Liver (tissue), 9 donors: ENCODE results near the gene BSDC1. TPM values are rescaled to one million over a fixed set of nuclear protein-coding genes. Genes with fewer than 3 reads are reported as not detected.

Experiments used
- DNase-seq: peaks from one replicate; pipeline ENCODE4 v3.0.0-alpha.2; 2017; ENCODE audit warnings: low spot score
- H3K27ac ChIP-seq, 2 donors: one replicate each; pipeline ENCODE4 v1.7.0; 2013; ENCODE audit warnings: inconsistent platforms in 2 of 2, low read length in 2 of 2, control low read depth in 1 of 2, low read depth in 1 of 2, mild to moderate bottlenecking in 1 of 2
- H3K27me3 ChIP-seq, 4 donors: one replicate each; pipeline versions ENCODE4 v1.6.1 to v1.7.0; 2013; ENCODE audit warnings: low read length in 3 of 4, inconsistent platforms in 1 of 4, mild to moderate bottlenecking in 1 of 4, moderate library complexity in 1 of 4; ENCODE audit not compliant: control insufficient read depth in 4 of 4, insufficient read depth in 4 of 4
- H3K36me3 ChIP-seq, 4 donors: one replicate each; pipeline versions ENCODE4 v1.6.1 to v1.7.0; 2013; ENCODE audit warnings: low read length in 3 of 4, mild to moderate bottlenecking in 3 of 4, low read depth in 1 of 4, moderate library complexity in 1 of 4; ENCODE audit not compliant: control insufficient read depth in 4 of 4, insufficient read depth in 3 of 4
- H3K4me1 ChIP-seq, 4 donors: one replicate each; pipeline versions ENCODE4 v1.6.1 to v1.7.0; 2013; ENCODE audit warnings: low read length in 3 of 4, mild to moderate bottlenecking in 3 of 4, moderate library complexity in 1 of 4; ENCODE audit not compliant: control insufficient read depth in 4 of 4, insufficient read depth in 4 of 4
- H3K4me3 ChIP-seq, 3 donors: one replicate each; pipeline versions ENCODE4 v1.6.1 to v1.7.0; 2013; ENCODE audit warnings: low read length in 3 of 3, control low read depth in 1 of 3, low read depth in 1 of 3, mild to moderate bottlenecking in 1 of 3
- H3K9ac ChIP-seq, 2 donors: one replicate each; pipeline ENCODE4 v1.7.0; 2013; ENCODE audit warnings: low read length in 2 of 2, mild to moderate bottlenecking in 2 of 2, moderate library complexity in 2 of 2, control low read depth in 1 of 2, low read depth in 1 of 2
- H3K9me3 ChIP-seq, 4 donors: one replicate each; pipeline versions ENCODE4 v1.6.1 to v1.7.0; 2013; ENCODE audit warnings: low read length in 3 of 4; ENCODE audit not compliant: control insufficient read depth in 4 of 4
- ATF3 ChIP-seq: IDR thresholded peaks from 2 replicates; pipeline ENCODE4 v1.6.1; 2016; ENCODE audit warnings: antibody characterized with exemption
- CTCF ChIP-seq: fragments of 150-350 bp; IDR thresholded peaks from 2 replicates; pipeline ENCODE4 v1.5.1; 2017; ENCODE audit warnings: improper control_type of control experiment, low read depth, low read length; ENCODE audit not compliant: missing input control
- EGR1 ChIP-seq, 2 donors: IDR thresholded peaks; 2 replicates each; pipeline ENCODE4 v1.6.1; 2016 to 2018; ENCODE audit warnings: antibody characterized with exemption in 2 of 2, low read depth in 2 of 2
- FOXA1 ChIP-seq: IDR thresholded peaks from 2 replicates; pipeline ENCODE4 v1.6.1; 2016; ENCODE audit warnings: antibody characterized with exemption
- FOXA2 ChIP-seq: IDR thresholded peaks from 2 replicates; pipeline ENCODE4 v1.6.1; 2016; ENCODE audit warnings: antibody characterized with exemption
- GABPA ChIP-seq, 2 donors: IDR thresholded peaks in 1 of 2; conservative IDR thresholded peaks in 1 of 2; 2 replicates each; pipeline ENCODE4 v1.6.1; 2016; ENCODE audit warnings: antibody characterized with exemption in 2 of 2, mild to moderate bottlenecking in 1 of 2, moderate library complexity in 1 of 2
- HNF4A ChIP-seq, 2 donors: conservative IDR thresholded peaks; 2 replicates each; pipeline ENCODE4 v1.6.1; 2016; ENCODE audit warnings: antibody characterized with exemption in 2 of 2, mild to moderate bottlenecking in 2 of 2
- HNF4G ChIP-seq: IDR thresholded peaks from 2 replicates; pipeline ENCODE4 v1.6.1; 2016; ENCODE audit warnings: antibody characterized with exemption
- JUND ChIP-seq, 2 donors: IDR thresholded peaks; 2 replicates each; pipeline ENCODE4 v1.6.1; 2016; ENCODE audit warnings: antibody characterized with exemption in 2 of 2
- NR2F2 ChIP-seq: IDR thresholded peaks from 2 replicates; pipeline ENCODE4 v1.6.1; 2016; ENCODE audit warnings: antibody characterized with exemption
- RAD21 ChIP-seq, 2 donors: IDR thresholded peaks; 2 replicates each; pipeline ENCODE4 v1.6.1; 2016; ENCODE audit warnings: antibody characterized with exemption in 2 of 2, mild to moderate bottlenecking in 2 of 2
- RXRA ChIP-seq, 2 donors: IDR thresholded peaks; 2 replicates each; pipeline ENCODE4 v1.6.1; 2017 to 2018; ENCODE audit warnings: antibody characterized with exemption in 2 of 2, mild to moderate bottlenecking in 1 of 2
- SP1 ChIP-seq: IDR thresholded peaks from 2 replicates; pipeline ENCODE4 v1.6.1; 2018; ENCODE audit warnings: antibody characterized with exemption, mild to moderate bottlenecking
- TAF1 ChIP-seq: conservative IDR thresholded peaks from 2 replicates; pipeline ENCODE4 v1.6.1; 2016; ENCODE audit warnings: antibody characterized with exemption, mild to moderate bottlenecking
- YY1 ChIP-seq: IDR thresholded peaks from 2 replicates; pipeline ENCODE4 v1.6.1; 2016; ENCODE audit warnings: antibody characterized with exemption, mild to moderate bottlenecking
- ZBTB33 ChIP-seq: IDR thresholded peaks from 2 replicates; pipeline ENCODE4 v1.6.1; 2016; ENCODE audit warnings: antibody characterized with exemption
- WGBS: extraction: QIAGEN DNeasy Blood & Tissue Kit; methylation state at CpG from one replicate; pipeline ENCODE4 v1.1.7; 2013; 5-methylcytosine and 5-hydroxymethylcytosine counted together
- polyA plus RNA-seq, 2 donors: library from polyadenylated mRNA; stranded (reverse) in 1 of 2; unstranded in 1 of 2; fragments of 200-250 nt in 1 of 2; fragments of >200 nt in 1 of 2; fragmentation: Nextera tagmentation in 1 of 2; extraction: Ambion mirVana in 1 of 2; gene quantifications; one replicate each; pipeline versions ENCODE4 v1.2.1 to v1.2.3, GENCODE V29; 2013 to 2015
- total RNA-seq, 2 donors: library from RNA; depleted of rRNA; stranded (reverse); fragments of >200 nt; gene quantifications; one replicate each; pipeline ENCODE4 v1.2.3, GENCODE V29; 2014
- TF ChIP-seq, protein P1 (sequence below): IDR thresholded peaks from 2 replicates; pipeline ENCODE4 v1.6.1; 2016; ENCODE audit warnings: antibody characterized with exemption, mild to moderate bottlenecking
- TF ChIP-seq, protein P2 (sequence below): IDR thresholded peaks from 2 replicates; pipeline ENCODE4 v1.6.1; 2016; ENCODE audit warnings: antibody characterized with exemption
- donor health status: healthy.
- donor health status: healthy.
- donor health status: healthy.
- donor health status: healthy.
- donor health status: healthy.

Gene BSDC1
- total and polyA plus RNA-seq, 4 donors: 40.0 to 65.9 (median 52.0) TPM

- TF ChIP-seq RAD21 (IDR thresholded peaks at IDR 0.05) (no peak), TAF1 (no peak), HNF4A (conservative IDR thresholded peaks at IDR 0.05) (no peak), EGR1 (IDR thresholded peaks at IDR 0.05; ENCODE audit: low read depth in 2 of 2) (no peak), HNF4G (no peak), NR2F2 (no peak), ATF3 (no peak), FOXA1 (no peak), SP1 (no peak)
- TF ChIP-seq, protein P1, sequence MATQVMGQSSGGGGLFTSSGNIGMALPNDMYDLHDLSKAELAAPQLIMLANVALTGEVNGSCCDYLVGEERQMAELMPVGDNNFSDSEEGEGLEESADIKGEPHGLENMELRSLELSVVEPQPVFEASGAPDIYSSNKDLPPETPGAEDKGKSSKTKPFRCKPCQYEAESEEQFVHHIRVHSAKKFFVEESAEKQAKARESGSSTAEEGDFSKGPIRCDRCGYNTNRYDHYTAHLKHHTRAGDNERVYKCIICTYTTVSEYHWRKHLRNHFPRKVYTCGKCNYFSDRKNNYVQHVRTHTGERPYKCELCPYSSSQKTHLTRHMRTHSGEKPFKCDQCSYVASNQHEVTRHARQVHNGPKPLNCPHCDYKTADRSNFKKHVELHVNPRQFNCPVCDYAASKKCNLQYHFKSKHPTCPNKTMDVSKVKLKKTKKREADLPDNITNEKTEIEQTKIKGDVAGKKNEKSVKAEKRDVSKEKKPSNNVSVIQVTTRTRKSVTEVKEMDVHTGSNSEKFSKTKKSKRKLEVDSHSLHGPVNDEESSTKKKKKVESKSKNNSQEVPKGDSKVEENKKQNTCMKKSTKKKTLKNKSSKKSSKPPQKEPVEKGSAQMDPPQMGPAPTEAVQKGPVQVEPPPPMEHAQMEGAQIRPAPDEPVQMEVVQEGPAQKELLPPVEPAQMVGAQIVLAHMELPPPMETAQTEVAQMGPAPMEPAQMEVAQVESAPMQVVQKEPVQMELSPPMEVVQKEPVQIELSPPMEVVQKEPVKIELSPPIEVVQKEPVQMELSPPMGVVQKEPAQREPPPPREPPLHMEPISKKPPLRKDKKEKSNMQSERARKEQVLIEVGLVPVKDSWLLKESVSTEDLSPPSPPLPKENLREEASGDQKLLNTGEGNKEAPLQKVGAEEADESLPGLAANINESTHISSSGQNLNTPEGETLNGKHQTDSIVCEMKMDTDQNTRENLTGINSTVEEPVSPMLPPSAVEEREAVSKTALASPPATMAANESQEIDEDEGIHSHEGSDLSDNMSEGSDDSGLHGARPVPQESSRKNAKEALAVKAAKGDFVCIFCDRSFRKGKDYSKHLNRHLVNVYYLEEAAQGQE: no peak
- Histone ChIP-seq H3K27ac (no peak overlapping the region), H3K27me3 (no peaks in the 10 kb centered on the region), H3K9ac (no peak overlapping the region), H3K4me1 (peaks cover 0 to 12% (median 5%) of the 10 kb centered on the region in 4 donors), H3K36me3 (peaks cover 4 to 63% (median 42%) of the 10 kb centered on the region in 4 donors), H3K9me3 (no peaks in the 10 kb centered on the region), H3K4me3 (no peak overlapping the region)
- DNase-seq: no peak
- 93% methylated on average over 12 of the region's 12 CpGs for WGBS
Observed at GRCh38 chr1:32330558-32331151, 63.6 kb downstream of the BSDC1 start.

DNA sequence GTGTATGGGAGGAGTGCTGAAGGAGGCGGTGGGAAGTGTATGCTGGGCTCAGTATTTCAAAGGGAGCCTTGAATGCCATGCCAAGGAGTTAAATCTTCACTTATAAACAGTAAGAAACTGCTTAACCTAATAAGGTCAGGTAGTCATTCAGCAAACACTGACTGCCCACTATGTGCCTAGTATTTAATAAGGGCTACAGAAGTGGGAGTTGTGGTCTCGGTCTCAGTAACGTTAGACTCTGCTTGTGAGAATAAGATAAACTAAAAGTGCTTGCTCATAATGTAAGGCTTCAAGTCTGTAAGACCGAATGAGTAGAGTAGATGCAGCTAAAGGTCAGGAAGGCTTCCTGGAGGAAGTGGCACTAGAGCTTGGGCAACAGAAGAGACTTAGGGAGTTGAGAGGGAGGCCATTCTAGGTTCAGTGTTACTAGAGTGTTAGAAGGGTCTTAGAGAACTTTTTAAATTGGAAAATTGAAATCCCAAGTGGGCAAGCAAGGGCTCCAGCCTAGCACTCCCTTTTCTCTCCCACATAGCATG, 64.2 kb downstream of the BSDC1 start:
- Histone ChIP-seq H3K27me3 (no peaks in the 10 kb centered on the region), H3K27ac (no peak overlapping the region), H3K9me3 (no peaks in the 10 kb centered on the region), H3K4me3 (no peak overlapping the region), H3K4me1 (peaks cover 0 to 9% (median 3%) of the 10 kb centered on the region in 4 donors), H3K36me3 (peaks cover 4 to 65% (median 42%) of the 10 kb centered on the region in 4 donors), H3K9ac (no peak overlapping the region)
- TF ChIP-seq YY1: no peak
- TF ChIP-seq ZBTB33: no peak
- no peak for TF ChIP-seq HNF4G
- TF ChIP-seq, protein P1: no peak
- TF ChIP-seq FOXA2: no peak
- no peak for TF ChIP-seq TAF1
- no peak for TF ChIP-seq SP1
- no peak for TF ChIP-seq EGR1 (IDR thresholded peaks at IDR 0.05; ENCODE audit: low read depth in 2 of 2)
- TF ChIP-seq ATF3: no peak
- TF ChIP-seq NR2F2: no peak
- TF ChIP-seq FOXA1: no peak
- no peak for TF ChIP-seq RAD21 (IDR thresholded peaks at IDR 0.05)
- no peak for TF ChIP-seq GABPA (IDR thresholded peaks at IDR 0.05 in 1 of 2, conservative IDR thresholded peaks at IDR 0.05 in 1 of 2)
- no peak for TF ChIP-seq JUND (IDR thresholded peaks at IDR 0.05)
- no peak for TF ChIP-seq RXRA (IDR thresholded peaks at IDR 0.05)
- TF ChIP-seq, protein P2, sequence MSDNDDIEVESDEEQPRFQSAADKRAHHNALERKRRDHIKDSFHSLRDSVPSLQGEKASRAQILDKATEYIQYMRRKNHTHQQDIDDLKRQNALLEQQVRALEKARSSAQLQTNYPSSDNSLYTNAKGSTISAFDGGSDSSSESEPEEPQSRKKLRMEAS: no peak
- TF ChIP-seq HNF4A (conservative IDR thresholded peaks at IDR 0.05): no peak
- no peak for TF ChIP-seq CTCF
- DNase-seq: no peak
- WGBS: 88% methylated on average over 4 of the region's 4 CpGs
